T-cell (primary cell): Measurements from ENCODE around the gene TSPAN18. TPM values are rescaled to one million over a fixed set of nuclear protein-coding genes. Genes with fewer than 3 reads are reported as not detected.
A peak's percentile ranks its signal among the peaks of the same experiment; 100 is the strongest.

Experiments used
- ATAC-seq, 4 experiments: fragments of 200-7000 bp in 3 of 4; fragments of 150-1000 bp in 1 of 4; cut with Tn5 transposase; replicated peaks in 1 of 4; 1 replicate in 3 of 4; 2 replicates in 1 of 4; pipeline ENCODE4 v1.10.0; 2021; ENCODE audit warnings: moderate library complexity in 3 of 4, mild to moderate bottlenecking in 2 of 4, moderate number of reproducible peaks in 1 of 4
- CTCF ChIA-PET, 2 donors: fragments of 300-600 bp; sonication (Branson Sonifier 250); formaldehyde crosslinking; loops; one replicate each; lab custom pipeline; 2022; ENCODE audit warnings: antibody characterized with exemption in 2 of 2; lab: Charles Lee
- POLR2A ChIA-PET, 2 donors: fragments of 300-600 bp; sonication (Branson Sonifier 250); formaldehyde crosslinking; loops; one replicate each; lab custom pipeline; 2022; ENCODE audit warnings: antibody characterized with exemption in 2 of 2; lab: Charles Lee
- DNase-seq, 35 experiments: peaks; one replicate each; pipeline versions ENCODE4 v3.0.0 to v3.0.0-alpha.2; 2013 to 2023
- H3K27ac ChIP-seq: one replicate; pipeline ENCODE4 v1.5.1; 2013; ENCODE audit warnings: low read length
- H3K27me3 ChIP-seq, 2 experiments: replicated peaks in 1 of 2; 1 replicate in 1 of 2; 2 replicates in 1 of 2; pipeline versions ENCODE4 v1.6.1 to v1.7.0; 2013; ENCODE audit warnings: low read length in 1 of 2, mixed read lengths in 1 of 2; ENCODE audit not compliant: control insufficient read depth in 2 of 2, insufficient read depth in 2 of 2; ENCODE audit errors: extremely low read depth in 1 of 2
- H3K36me3 ChIP-seq, 2 donors: 1 replicate in 1 of 2; 2 replicates in 1 of 2; pipeline versions ENCODE4 v1.6.1 to v1.7.0; 2013; ENCODE audit warnings: low read length in 1 of 2; ENCODE audit not compliant: control insufficient read depth in 2 of 2, insufficient read depth in 1 of 2; ENCODE audit errors: extremely low read depth in 1 of 2
- H3K4me1 ChIP-seq, 2 experiments: 1 replicate in 1 of 2; 2 replicates in 1 of 2; pipeline versions ENCODE4 v1.6.1 to v1.7.0; 2013; ENCODE audit warnings: low read length in 2 of 2, mixed read lengths in 1 of 2; ENCODE audit not compliant: insufficient read depth in 2 of 2, control insufficient read depth in 1 of 2; ENCODE audit errors: extremely low read depth in 1 of 2
- H3K4me3 ChIP-seq, 2 donors: 1 replicate in 1 of 2; 2 replicates in 1 of 2; pipeline versions ENCODE4 v1.5.1 to v1.7.0; 2013; ENCODE audit warnings: mild to moderate bottlenecking in 2 of 2, low read length in 1 of 2, moderate library complexity in 1 of 2; ENCODE audit not compliant: control insufficient read depth in 1 of 2; ENCODE audit errors: extremely low read depth in 1 of 2
- H3K9me3 ChIP-seq: 2 replicates; pipeline ENCODE4 v1.7.0; 2013
- H3K27ac Mint-ChIP-seq, 2 donors: one replicate each; pipeline ENCODE4 v1.8.0; 2020 to 2021; ENCODE audit warnings: mild to moderate bottlenecking in 2 of 2, mixed read lengths in 2 of 2
- H3K27me3 Mint-ChIP-seq, 2 donors: one replicate each; pipeline ENCODE4 v1.8.0; 2021 to 2022; ENCODE audit warnings: mixed read lengths in 2 of 2
- H3K36me3 Mint-ChIP-seq: one replicate; pipeline ENCODE4 v1.8.0; 2021; ENCODE audit warnings: mixed read lengths
- H3K4me1 Mint-ChIP-seq, 3 donors: one replicate each; pipeline ENCODE4 v1.8.0; 2020 to 2022; ENCODE audit warnings: mixed read lengths in 3 of 3, mild to moderate bottlenecking in 1 of 3
- H3K4me3 Mint-ChIP-seq, 3 donors: one replicate each; pipeline ENCODE4 v1.8.0; 2020 to 2022; ENCODE audit warnings: mild to moderate bottlenecking in 3 of 3, mixed read lengths in 3 of 3, moderate library complexity in 3 of 3
- H3K9me3 Mint-ChIP-seq, 3 donors: one replicate each; pipeline ENCODE4 v1.8.0; 2020 to 2022; ENCODE audit warnings: mixed read lengths in 3 of 3
- WGBS: methylation state at CpG from one replicate; pipeline ENCODE4 v1.1.5; 2013; ENCODE audit warnings: missing lambda C conversion rate; ENCODE audit not compliant: insufficient coverage; 5-methylcytosine and 5-hydroxymethylcytosine counted together
- total RNA-seq, 35 experiments: library from RNA in 6 of 35; stranded (reverse) in 6 of 35; fragments of 120-200 nt in 1 of 35; gene quantifications; one replicate each; pipeline versions ENCODE4 v1.2.1 to v1.2.4 and lab custom pipeline; 2013 to 2026

Gene TSPAN18
- total RNA-seq, 5 donors from 2014 or later (not counting 1 experiment from before 2014, with no cell fraction given) = 18.4 to 59.1 (median 25.7) TPM

DNA sequence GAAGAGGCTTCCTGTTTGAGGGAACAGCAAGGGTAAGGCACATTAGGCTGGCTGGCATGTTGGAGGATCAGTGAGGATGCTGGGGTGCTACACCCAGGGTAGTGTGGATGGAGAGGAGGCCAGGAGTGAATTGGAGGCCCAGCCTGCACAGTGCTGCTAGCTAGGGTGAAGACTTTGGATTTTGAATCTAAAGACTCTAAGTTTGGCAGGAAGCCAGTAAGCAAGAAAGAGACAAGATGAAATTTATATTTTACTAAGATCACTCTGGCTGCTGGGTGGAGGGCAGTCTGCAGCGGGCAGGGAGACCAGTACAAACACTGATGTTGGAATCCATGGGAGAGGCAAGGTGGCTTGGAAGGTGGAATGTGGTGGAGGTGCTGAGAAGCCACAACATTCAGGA is 43.6 kb downstream of the TSPAN18 start:
- ChIA-PET POLR2A (no interaction called here), CTCF (no interaction called here)
- H3K4me1 Mint-ChIP-seq = peaks cover 21 to 34% (median 30%) of the 10 kb centered on the region in 3 donors
- H3K36me3 ChIP-seq = peaks cover 0 to 7% of the 10 kb centered on the region in 2 donors
- H3K4me1 ChIP-seq = no peaks in the 10 kb centered on the region
- H3K27ac ChIP-seq = no peak overlapping the region
- no peak overlapping the region for H3K4me3 ChIP-seq
- H3K36me3 Mint-ChIP-seq = peaks cover 41% of the 10 kb centered on the region
- DNase-seq = no peak
- no peak overlapping the region for H3K27ac Mint-ChIP-seq
- H3K9me3 ChIP-seq = no peaks in the 10 kb centered on the region
- peaks cover 0 to 8% (median 0%) of the 10 kb centered on the region in 3 donors for H3K9me3 Mint-ChIP-seq
- ATAC-seq = no peak
- H3K27me3 ChIP-seq = no peaks in the 10 kb centered on the region
- WGBS = 100% methylated on average over 1 of the region's 1 CpG
- no peak overlapping the region for H3K4me3 Mint-ChIP-seq
- no peaks in the 10 kb centered on the region for H3K27me3 Mint-ChIP-seq

DNA sequence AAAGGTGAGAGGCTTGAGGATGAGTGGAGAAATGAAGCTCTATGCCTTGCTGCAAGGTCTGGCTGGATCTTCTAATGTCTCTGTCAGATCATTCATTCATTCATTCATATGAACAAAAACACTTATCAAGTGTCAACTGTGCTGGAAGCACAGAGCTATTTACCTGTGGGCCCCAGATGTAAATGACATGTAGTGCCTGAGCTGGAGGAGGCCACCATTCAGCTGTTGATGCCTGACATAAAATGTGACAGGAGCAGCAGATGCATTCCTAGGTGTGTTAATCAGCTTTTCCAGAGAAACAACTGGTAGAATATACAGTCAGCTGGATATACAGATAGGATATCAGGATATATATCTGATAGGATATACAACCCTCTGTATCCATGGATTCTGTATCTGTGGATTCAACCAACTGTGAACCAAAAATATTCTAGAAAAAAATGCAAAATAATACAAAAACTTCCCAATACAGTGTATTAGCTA is 44.5 kb downstream of the TSPAN18 start:
- H3K27me3 Mint-ChIP-seq = no peaks in the 10 kb centered on the region
- Histone ChIP-seq H3K27me3 (no peaks in the 10 kb centered on the region), H3K27ac (no peak overlapping the region), H3K36me3 (peaks cover 0 to 2% of the 10 kb centered on the region in 2 donors), H3K4me3 (no peak overlapping the region), H3K4me1 (no peaks in the 10 kb centered on the region), H3K9me3 (no peaks in the 10 kb centered on the region)
- ChIA-PET CTCF (interaction anchor here (0.6 to 0.9 kb wide), 3 partner anchors 154 to 1705 kb away, joined by 3 read pairs; no protein-coding TSS in a partner anchor), POLR2A (interaction anchor here in 1 of 2 donors (0.6 kb wide), 2 partner anchors 21 to 705 kb away, joined by 3 to 6 read pairs; no protein-coding TSS in a partner anchor)
- ATAC-seq (no peak), DNase-seq (no peak)
- H3K27ac Mint-ChIP-seq = no peak overlapping the region
- H3K4me1 Mint-ChIP-seq = peaks cover 24 to 36% (median 32%) of the 10 kb centered on the region in 3 donors
- peaks cover 34% of the 10 kb centered on the region for H3K36me3 Mint-ChIP-seq
- peaks cover 0 to 8% (median 0%) of the 10 kb centered on the region in 3 donors for H3K9me3 Mint-ChIP-seq
- no peak overlapping the region for H3K4me3 Mint-ChIP-seq

DNA sequence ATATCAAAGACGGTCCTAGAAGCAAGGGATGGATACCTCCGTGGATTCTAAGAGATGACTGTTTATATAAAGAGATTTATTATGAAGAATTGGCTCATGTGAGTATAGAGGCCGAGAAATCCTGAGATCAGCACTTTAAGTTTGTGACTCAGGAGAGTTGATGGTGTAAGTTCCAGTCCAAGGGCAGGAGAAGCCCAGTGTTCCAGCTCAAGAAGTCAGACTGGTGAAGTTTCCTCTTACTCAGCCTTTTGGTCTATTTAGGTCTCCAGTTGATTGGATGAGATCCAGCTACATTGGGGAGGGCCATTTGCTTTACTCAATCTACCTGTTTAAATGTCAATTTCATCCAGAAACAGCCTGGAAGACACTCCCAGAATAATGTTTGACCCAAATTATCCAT is 45.1 kb downstream of the TSPAN18 start:
- H3K27ac ChIP-seq = no peak overlapping the region

DNA sequence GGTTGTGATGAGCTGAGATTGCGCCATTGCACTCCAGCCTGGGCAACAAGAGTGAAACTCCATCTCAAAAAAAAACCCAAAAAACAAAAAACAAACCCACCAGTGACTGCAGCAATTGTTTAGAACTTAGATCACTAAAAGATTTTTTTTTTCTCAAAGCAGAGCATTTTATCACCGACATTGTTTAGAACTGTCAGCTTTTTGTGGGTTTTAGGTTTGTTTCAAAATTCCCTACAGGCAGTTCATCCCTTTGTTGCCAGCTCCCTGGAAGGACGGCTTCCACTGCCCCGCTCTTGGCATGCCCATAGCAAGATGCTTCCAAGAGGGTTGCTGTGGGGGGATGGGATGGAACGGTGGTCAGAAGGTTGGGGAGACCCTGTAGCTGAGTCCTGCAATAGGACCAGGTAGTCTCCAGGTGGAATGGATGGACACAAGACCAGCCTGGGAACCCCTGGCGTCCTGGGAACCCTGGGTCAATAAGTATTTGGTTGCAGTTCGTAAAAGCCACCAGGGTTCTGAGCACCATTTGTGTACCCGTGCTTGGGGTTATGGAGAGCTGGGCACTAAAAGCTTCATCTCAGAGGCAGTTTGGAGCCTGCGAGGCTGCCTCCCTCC is 46.7 kb downstream of the TSPAN18 start:
- POLR2A ChIA-PET = interaction anchor here in 1 of 2 donors (0.7 kb wide), 1 partner anchor 9 kb away, joined by 3 read pairs; no protein-coding TSS in a partner anchor
- WGBS = 85% methylated on average over 3 of the region's 9 CpGs
- no peak overlapping the region for H3K4me3 ChIP-seq
- H3K4me1 ChIP-seq = peaks cover 0 to 3% of the 10 kb centered on the region in 2 experiments
- no peak overlapping the region for H3K4me3 Mint-ChIP-seq
- no peak overlapping the region for H3K27ac ChIP-seq
- H3K36me3 Mint-ChIP-seq = peaks cover 12% of the 10 kb centered on the region
- CTCF ChIA-PET = no interaction called here
- no peak overlapping the region for H3K27ac Mint-ChIP-seq
- ATAC-seq (no peak), DNase-seq (peak in 1 of 35 experiments; percentile 5)
- no peaks in the 10 kb centered on the region for H3K27me3 ChIP-seq
- no peaks in the 10 kb centered on the region for H3K27me3 Mint-ChIP-seq
- no peaks in the 10 kb centered on the region for H3K36me3 ChIP-seq
- H3K9me3 ChIP-seq = no peaks in the 10 kb centered on the region
- peaks cover 29 to 45% (median 44%) of the 10 kb centered on the region in 3 donors for H3K4me1 Mint-ChIP-seq
- H3K9me3 Mint-ChIP-seq = peaks cover 0 to 2% (median 0%) of the 10 kb centered on the region in 3 donors

More for the DNA sequence above, 45.1 kb downstream of the TSPAN18 start:
- no peak for DNase-seq
- ChIA-PET CTCF (interaction anchor here in 1 of 2 donors (0.7 to 0.9 kb wide), 2 partner anchors 155 to 1704 kb away, joined by 3 read pairs; no protein-coding TSS in a partner anchor), POLR2A (no interaction called here)
- no peaks in the 10 kb centered on the region for H3K36me3 ChIP-seq
- no peak overlapping the region for H3K4me3 Mint-ChIP-seq
- H3K27ac Mint-ChIP-seq = no peak overlapping the region
- ATAC-seq = no peak
- no peak overlapping the region for H3K4me3 ChIP-seq
- H3K9me3 Mint-ChIP-seq = peaks cover 0 to 8% (median 0%) of the 10 kb centered on the region in 3 donors
- peaks cover 28% of the 10 kb centered on the region for H3K36me3 Mint-ChIP-seq
- no peaks in the 10 kb centered on the region for H3K27me3 ChIP-seq
- no peaks in the 10 kb centered on the region for H3K4me1 ChIP-seq
- 88% methylated on average over 1 of the region's 3 CpGs for WGBS
- H3K4me1 Mint-ChIP-seq = peaks cover 24 to 36% (median 33%) of the 10 kb centered on the region in 3 donors
- no peaks in the 10 kb centered on the region for H3K27me3 Mint-ChIP-seq
- no peaks in the 10 kb centered on the region for H3K9me3 ChIP-seq

DNA sequence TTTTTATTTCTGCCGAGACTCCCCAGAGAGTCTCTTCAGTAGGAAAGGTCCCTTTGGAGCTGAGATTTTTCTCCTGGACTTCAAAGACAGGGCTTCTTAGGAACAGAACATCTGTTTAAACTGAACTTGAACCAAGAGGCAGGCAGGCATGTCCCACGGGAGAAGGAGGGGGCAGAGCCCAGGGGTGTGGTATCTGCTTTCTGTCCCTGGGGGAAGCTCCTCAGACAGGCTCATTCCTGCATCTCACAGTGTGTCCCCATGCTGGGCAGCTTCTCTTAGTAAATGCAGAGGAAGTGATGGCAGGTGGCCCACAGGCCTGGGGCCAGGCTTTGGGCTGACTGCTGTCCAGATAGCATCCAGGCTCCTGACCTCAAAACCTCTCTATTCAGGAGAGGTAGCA is 47.3 kb downstream of the TSPAN18 start:
- Histone ChIP-seq H3K36me3 (no peaks in the 10 kb centered on the region), H3K4me1 (peaks cover 0 to 3% of the 10 kb centered on the region in 2 experiments), H3K27ac (no peak overlapping the region), H3K9me3 (no peaks in the 10 kb centered on the region), H3K4me3 (no peak overlapping the region), H3K27me3 (no peaks in the 10 kb centered on the region)
- ChIA-PET CTCF (interaction anchor here in 1 of 2 donors (0.7 kb wide), 1 partner anchor 34 kb away, joined by 3 read pairs; no protein-coding TSS in a partner anchor), POLR2A (no interaction called here)
- 79% methylated on average over 2 of the region's 2 CpGs for WGBS
- Mint-ChIP-seq H3K27me3 (no peaks in the 10 kb centered on the region), H3K9me3 (no peaks in the 10 kb centered on the region), H3K27ac (no peak overlapping the region), H3K36me3 (peaks cover 9% of the 10 kb centered on the region), H3K4me3 (no peak overlapping the region), H3K4me1 (peaks cover 28 to 44% (median 44%) of the 10 kb centered on the region in 3 donors)
- DNase-seq = no peak
- ATAC-seq = no peak

DNA sequence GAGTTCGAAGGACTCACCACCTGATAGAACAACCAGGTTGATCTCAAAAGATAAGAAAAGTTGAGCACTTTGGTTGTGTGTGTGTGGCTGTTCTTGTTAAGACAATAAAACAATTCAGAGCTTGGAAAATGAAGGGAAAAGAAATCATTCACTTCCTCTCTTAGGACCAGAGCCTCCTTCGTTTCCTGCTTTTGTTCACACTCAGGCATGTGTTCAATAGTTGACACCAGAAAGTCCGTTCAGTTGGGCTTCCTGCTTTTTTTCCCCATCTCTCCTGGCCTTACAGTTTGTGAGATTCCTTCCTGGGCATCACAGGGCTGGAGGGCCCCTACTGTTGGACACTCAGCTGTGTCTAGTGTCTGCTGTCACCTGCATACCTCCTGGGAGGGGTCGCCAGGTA is 48.0 kb downstream of the TSPAN18 start:
- no peaks in the 10 kb centered on the region for H3K27me3 Mint-ChIP-seq
- peaks cover 0 to 2% of the 10 kb centered on the region in 2 donors for H3K36me3 ChIP-seq
- H3K27ac ChIP-seq = no peak overlapping the region
- H3K27me3 ChIP-seq = no peaks in the 10 kb centered on the region
- no peaks in the 10 kb centered on the region for H3K9me3 ChIP-seq
- ChIA-PET POLR2A (no interaction called here), CTCF (interaction anchor here (0.6 to 2.3 kb wide), 8 partner anchors 8 to 972 kb away, joined by 3 to 8 read pairs (median 4); no protein-coding TSS in a partner anchor)
- H3K4me3 ChIP-seq = no peak overlapping the region
- H3K9me3 Mint-ChIP-seq = no peaks in the 10 kb centered on the region
- no peak for ATAC-seq
- peaks cover 9% of the 10 kb centered on the region for H3K36me3 Mint-ChIP-seq
- H3K27ac Mint-ChIP-seq = peak overlapping the region in 1 of 2 donors; percentile 44
- peaks cover 24 to 40% (median 37%) of the 10 kb centered on the region in 3 donors for H3K4me1 Mint-ChIP-seq
- no CpG with 5 or more reads among the region's 4 CpGs for WGBS
- H3K4me1 ChIP-seq = peaks cover 0 to 3% of the 10 kb centered on the region in 2 experiments
- no peak overlapping the region for H3K4me3 Mint-ChIP-seq
- no peak for DNase-seq
